ENCODE measurements around the gene MAP3K7.
A peak's percentile ranks its signal among the peaks of the same experiment; 100 is the strongest.

The MAP3K7 gene

GRCh38 chr6:90483116-90483839 lies 103.6 kb downstream of the MAP3K7 start:
- DNase-seq, result no peak

DNA sequence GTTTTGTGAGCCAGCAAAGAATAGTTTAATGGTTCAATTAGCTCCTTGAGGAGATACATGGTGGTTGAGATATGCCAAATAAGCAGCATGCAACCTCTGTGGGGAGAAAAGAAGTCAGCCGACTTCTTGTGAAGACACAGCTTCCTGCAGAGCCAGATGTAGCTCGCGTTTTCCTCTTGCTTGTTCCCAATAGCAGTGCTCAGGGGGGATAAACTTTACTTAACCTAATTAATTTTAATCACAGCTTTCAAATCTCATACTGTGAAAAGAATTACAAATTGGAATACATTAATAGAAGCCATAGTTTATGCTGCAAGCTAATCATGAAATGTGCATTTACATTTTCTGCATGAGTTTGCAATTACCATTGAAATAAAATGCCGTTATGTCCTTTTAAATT lies 106.2 kb downstream of the MAP3K7 start:
- no peak for DNase-seq

- no peak for DNase-seq
These were observed 107.3 kb downstream of the MAP3K7 start for GRCh38 chr6:90479603-90479926.

DNA sequence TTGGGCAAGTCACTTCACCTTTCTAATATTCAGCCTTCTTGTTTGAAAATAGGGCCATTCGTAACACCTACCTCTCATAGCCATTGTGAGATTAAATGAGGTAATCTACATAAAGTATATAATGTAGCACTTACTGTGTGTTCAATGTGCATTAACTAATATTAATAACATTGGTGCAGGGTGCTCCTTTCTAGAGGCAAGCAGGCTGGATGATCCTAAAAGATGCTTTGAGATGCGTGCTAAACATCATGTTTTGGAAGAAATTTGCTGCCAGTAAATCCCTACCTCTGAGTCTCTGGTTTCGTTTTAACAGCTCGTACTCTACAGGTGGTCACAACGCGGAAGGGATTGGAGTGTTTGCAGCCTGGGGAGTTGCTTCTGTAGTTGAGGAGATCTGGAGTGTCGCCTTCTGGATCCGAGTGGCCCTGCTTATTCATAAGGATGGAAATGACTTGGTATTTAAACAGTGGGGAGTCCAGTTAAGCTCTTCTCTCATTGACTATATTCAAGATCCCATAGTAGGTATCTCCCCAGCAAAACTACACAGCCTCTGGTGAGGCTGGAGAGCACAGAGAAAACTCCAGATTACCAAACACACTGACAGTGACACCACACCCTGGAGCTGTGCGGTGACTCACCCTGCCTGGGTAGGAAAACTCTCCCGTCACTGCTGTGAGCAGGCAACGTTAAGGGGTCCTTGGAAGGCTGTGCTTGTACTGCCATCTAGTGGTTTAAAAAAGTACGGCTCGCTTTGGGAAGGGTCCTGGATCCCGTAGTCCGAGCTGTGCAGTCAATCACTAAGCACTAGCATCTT lies 107.9 kb downstream of the MAP3K7 start:
- DNase-seq, result peak; percentile 88

- DNase-seq, result no peak
These were observed 108.6 kb downstream of the MAP3K7 start for GRCh38 chr6:90478278-90478677.

DNA sequence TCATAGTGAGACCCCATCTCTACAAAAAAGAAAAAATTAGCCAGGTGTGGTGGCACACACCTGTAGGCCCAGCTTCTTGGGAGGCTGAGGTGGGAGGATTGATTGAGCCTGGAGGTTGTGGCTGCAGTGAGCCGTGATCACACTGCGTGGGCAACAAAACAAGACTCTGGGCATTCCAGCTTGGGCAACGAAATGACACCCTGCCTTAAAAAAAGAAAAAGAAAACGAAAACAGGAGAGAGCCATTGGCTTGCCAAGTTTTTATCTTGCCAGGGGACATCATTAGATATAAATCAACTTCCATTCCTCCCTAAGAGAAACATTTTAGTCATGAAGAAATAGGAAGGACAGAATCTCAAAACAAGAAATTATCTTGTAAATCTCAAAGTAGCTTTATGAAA lies 109.5 kb downstream of the MAP3K7 start:
- DNase-seq, result no peak

- no peak for DNase-seq
These were observed 114.2 kb downstream of the MAP3K7 start for GRCh38 chr6:90472716-90473115.

DNA sequence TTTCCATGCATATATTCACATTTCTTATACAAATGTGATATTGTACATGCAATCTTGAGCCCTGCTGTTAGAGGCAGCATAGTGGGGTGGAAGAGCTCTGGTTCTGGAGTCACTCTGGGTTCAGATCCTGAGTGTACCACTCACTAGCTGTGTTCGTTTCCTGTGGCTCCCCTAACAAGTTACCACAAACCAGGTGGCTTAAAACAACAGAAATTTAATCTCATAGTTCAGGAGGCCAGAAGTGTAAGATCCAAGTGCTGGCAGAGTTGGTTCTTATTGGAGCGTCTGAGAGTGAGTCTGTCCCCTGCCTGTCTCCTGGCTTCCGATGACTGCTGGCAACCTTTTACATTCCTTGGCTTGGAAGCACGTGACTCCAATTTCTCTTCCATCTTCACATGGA lies 115.6 kb downstream of the MAP3K7 start:
- DNase-seq, result no peak

DNA sequence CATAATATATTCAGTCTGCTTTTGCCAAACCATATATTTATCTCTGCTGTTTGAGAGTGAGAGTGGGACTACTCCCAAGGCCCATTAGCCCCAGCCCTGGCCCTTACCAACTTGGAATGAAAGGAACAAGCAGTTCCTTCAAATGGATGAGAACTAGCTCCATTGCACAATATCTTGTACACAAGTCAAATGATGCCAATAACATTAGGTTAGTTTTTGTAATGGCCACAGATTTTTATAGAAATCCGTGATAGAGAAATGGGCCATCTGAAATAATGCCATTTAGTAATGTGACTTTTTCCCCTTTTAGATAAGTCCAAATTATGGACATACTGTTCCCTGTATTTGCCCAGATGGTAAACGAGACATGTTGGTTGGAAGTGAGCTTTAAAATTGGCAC lies 117.0 kb downstream of the MAP3K7 start:
- DNase-seq, result no peak

- no peak for DNase-seq
These were observed 118.0 kb downstream of the MAP3K7 start for GRCh38 chr6:90468859-90469258.

DNA sequence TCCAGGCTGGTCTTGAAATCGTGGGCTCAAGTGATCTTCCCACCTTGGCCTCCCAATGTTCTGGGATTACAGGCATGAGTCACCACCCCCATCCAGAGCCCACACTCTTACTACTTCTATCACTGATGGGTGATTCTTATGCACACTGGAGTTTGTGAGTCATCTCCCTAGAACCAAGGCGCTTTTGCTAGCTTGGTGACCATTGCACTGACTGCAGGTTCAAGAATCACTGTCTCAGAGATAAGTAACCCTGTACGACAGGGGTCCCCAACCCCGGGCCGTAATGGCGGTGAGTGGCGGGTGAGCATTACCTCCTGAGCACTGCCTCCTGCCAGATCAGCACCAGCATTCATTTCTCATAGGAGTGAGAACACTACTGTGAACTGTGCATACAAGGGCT lies 118.8 kb downstream of the MAP3K7 start:
- no peak for DNase-seq

DNA sequence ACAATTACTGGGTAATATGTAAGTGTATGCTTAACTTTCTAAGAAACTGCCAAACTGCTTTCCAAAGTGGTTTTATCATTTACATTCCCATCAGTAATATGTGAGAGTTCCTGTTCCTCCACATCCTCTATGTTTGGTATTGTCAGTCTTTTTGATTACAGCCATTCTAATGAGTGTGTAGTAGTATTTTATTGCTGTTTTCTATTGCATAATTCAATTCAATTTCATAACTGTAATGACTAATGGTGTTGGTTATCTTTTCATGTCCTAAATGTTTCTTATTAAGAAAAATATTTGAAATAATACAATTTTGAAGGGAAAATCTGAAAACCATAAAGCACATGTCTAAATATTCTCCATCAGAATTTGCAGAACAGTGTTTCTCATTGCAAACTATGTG lies 119.3 kb downstream of the MAP3K7 start:
- DNase-seq, result no peak

DNA sequence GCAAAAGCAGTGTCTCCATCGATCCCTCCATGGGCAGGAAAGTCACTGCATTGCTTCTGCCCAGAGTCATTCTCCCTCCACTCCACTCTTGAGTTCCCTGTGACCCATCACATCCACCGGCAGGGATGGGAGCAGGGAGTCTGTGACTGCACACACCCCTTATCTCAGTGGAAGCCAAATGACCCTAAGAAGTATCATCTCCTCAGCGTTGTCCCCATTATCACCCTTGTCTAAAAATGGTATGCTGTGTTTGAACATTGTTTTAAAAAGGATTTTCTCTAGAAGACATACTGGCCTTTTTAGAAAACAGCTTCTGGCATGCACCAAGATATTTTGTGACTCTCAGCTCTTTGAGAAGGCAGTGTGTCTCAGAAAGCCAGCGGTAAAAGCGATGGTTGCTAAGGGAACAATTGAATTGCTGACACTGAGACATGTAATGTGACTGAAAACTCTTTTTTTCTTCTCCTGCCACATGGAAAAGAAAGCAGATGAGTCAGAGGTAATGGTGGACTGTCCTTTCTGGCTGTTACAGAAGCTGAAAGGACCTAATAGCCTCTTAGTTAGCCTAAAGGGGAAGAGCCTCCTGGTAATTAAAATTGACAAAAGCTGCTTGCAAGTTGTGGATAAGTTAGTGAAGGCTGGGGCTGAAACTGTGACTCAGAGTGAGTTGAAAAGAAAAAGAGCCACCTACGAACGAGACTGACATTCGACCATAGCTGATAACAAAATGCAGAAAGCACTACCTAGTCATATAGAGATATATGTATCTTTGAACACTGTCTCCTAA lies 120.5 kb downstream of the MAP3K7 start:
- no peak for DNase-seq

GRCh38 chr6:90465686-90466085 lies 121.2 kb downstream of the MAP3K7 start:
- DNase-seq, result no peak

DNA sequence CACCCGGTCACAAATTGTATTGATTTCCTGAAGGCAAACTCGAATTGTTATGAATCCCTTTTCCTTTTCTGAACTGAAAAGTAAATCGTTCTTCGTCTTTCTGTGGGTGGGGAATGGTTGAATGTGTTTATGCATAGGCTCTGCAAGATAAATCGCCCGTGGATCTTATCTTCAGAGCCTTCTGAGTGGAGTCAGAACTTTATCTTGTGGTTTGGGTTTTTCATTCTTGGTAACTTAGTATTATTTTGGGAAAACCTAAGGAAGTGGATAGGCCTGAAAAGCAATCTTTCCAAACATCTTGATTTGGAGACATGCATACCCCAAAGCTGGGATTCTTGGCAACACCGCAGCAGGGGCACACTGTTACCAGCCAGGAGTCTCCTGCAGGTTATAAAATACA lies 122.4 kb downstream of the MAP3K7 start:
- DNase-seq, result no peak

DNA sequence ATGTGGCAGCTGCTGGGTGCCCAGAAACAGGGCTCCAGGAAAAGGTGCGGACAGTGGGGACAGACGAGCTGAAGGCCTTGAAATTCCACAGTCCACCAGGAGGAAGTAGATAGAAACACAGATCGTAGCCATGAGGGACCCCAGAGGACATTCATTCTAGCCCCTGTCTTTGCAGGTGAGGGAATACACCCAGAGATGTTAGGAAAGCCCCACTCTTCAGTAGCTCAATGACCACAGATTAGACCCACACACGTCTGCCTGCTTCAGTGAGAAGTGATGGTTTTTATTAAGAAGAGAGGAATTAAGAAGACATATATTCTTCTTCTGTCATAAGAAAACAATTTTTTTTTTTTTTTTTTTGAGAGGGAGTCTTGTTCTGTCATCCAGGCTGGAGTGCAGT lies 123.0 kb downstream of the MAP3K7 start:
- no peak for DNase-seq
